ENCODE measurements around the gene IKBKE. TPM values are rescaled to one million over a fixed set of nuclear protein-coding genes. Genes with fewer than 3 reads are reported as not detected.

IKBKE gene
- total RNA-seq = 33.8 and 33.9 TPM in 2 replicates

- H3K36me3 Mint-ChIP-seq (ENCODE audit: low read depth) = peaks cover 33% of the 10 kb centered on the region
- H3K9me3 Mint-ChIP-seq = no peaks in the 10 kb centered on the region
- H3K4me3 Mint-ChIP-seq (ENCODE audit: low read depth) = peak within 1 kb of the TSS; percentile 94
- H3K27me3 Mint-ChIP-seq (ENCODE audit: low read depth) = no peaks in the 10 kb centered on the region
- H3K27ac Mint-ChIP-seq = peak within 1 kb of the TSS; percentile 94
- intact Hi-C loops (cut with micrococcal nuclease) = loop anchor here (5.0 to 10.0 kb wide), 2 partner anchors 37 to 335 kb away; partner anchors contain the start of gene RASSF5
- H3K4me1 Mint-ChIP-seq (ENCODE audit: low read depth) = peaks cover 80% of the 10 kb centered on the region
- peak; percentile 53 for DNase-seq (ENCODE audit: low spot score)
Observed at GRCh38 chr1:206469933-206470691, at the start of gene IKBKE. IKBKE (plus strand) TSS chr1:206470476; CDS start chr1:206473228, 2,752 bp downstream.

- H3K9me3 Mint-ChIP-seq = no peaks in the 10 kb centered on the region
- H3K27ac Mint-ChIP-seq = no peak overlapping the region
- H3K4me3 Mint-ChIP-seq (ENCODE audit: low read depth) = no peak overlapping the region
- H3K4me1 Mint-ChIP-seq (ENCODE audit: low read depth) = peaks cover 6% of the 10 kb centered on the region
- intact Hi-C loops (cut with micrococcal nuclease) = no loop called here
- no peaks in the 10 kb centered on the region for H3K27me3 Mint-ChIP-seq (ENCODE audit: low read depth)
- H3K36me3 Mint-ChIP-seq (ENCODE audit: low read depth) = peaks cover 61% of the 10 kb centered on the region
- no peak for DNase-seq (ENCODE audit: low spot score)
Observed at GRCh38 chr1:206421616-206422340, 48.5 kb upstream of the IKBKE start.

- H3K4me3 Mint-ChIP-seq (ENCODE audit: low read depth) = no peak overlapping the region
- no peak overlapping the region for H3K27ac Mint-ChIP-seq
- intact Hi-C loops (cut with micrococcal nuclease) = no loop called here
- DNase-seq (ENCODE audit: low spot score) = no peak
- H3K4me1 Mint-ChIP-seq (ENCODE audit: low read depth) = peaks cover 7% of the 10 kb centered on the region
- H3K36me3 Mint-ChIP-seq (ENCODE audit: low read depth) = peaks cover 63% of the 10 kb centered on the region
- no peaks in the 10 kb centered on the region for H3K9me3 Mint-ChIP-seq
- H3K27me3 Mint-ChIP-seq (ENCODE audit: low read depth) = no peaks in the 10 kb centered on the region
Observed at GRCh38 chr1:206422525-206422924, 47.8 kb upstream of the IKBKE start.

- no peaks in the 10 kb centered on the region for H3K9me3 Mint-ChIP-seq
- no peak for DNase-seq (ENCODE audit: low spot score)
- H3K27ac Mint-ChIP-seq = no peak overlapping the region
- no peaks in the 10 kb centered on the region for H3K27me3 Mint-ChIP-seq (ENCODE audit: low read depth)
- intact Hi-C loops (cut with micrococcal nuclease) = no loop called here
- H3K4me3 Mint-ChIP-seq (ENCODE audit: low read depth) = no peak overlapping the region
- peaks cover 19% of the 10 kb centered on the region for H3K4me1 Mint-ChIP-seq (ENCODE audit: low read depth)
- peaks cover 70% of the 10 kb centered on the region for H3K36me3 Mint-ChIP-seq (ENCODE audit: low read depth)
Observed at GRCh38 chr1:206427291-206427690, 43.0 kb upstream of the IKBKE start.

GRCh38 chr1:206429421-206429820 is 40.9 kb upstream of the IKBKE start:
- H3K9me3 Mint-ChIP-seq = no peaks in the 10 kb centered on the region
- H3K4me3 Mint-ChIP-seq (ENCODE audit: low read depth) = no peak overlapping the region
- H3K27me3 Mint-ChIP-seq (ENCODE audit: low read depth) = no peaks in the 10 kb centered on the region
- intact Hi-C loops (cut with micrococcal nuclease) = no loop called here
- H3K4me1 Mint-ChIP-seq (ENCODE audit: low read depth) = peaks cover 17% of the 10 kb centered on the region
- peaks cover 70% of the 10 kb centered on the region for H3K36me3 Mint-ChIP-seq (ENCODE audit: low read depth)
- no peak overlapping the region for H3K27ac Mint-ChIP-seq
- DNase-seq (ENCODE audit: low spot score) = no peak

GRCh38 chr1:206430031-206430983 is 40.0 kb upstream of the IKBKE start:
- DNase-seq (ENCODE audit: low spot score) = no peak
- H3K27ac Mint-ChIP-seq = no peak overlapping the region
- no peaks in the 10 kb centered on the region for H3K9me3 Mint-ChIP-seq
- intact Hi-C loops (cut with micrococcal nuclease) = no loop called here
- no peak overlapping the region for H3K4me3 Mint-ChIP-seq (ENCODE audit: low read depth)
- H3K36me3 Mint-ChIP-seq (ENCODE audit: low read depth) = peaks cover 73% of the 10 kb centered on the region
- peaks cover 17% of the 10 kb centered on the region for H3K4me1 Mint-ChIP-seq (ENCODE audit: low read depth)
- no peaks in the 10 kb centered on the region for H3K27me3 Mint-ChIP-seq (ENCODE audit: low read depth)

GRCh38 chr1:206435445-206435844 is 34.8 kb upstream of the IKBKE start:
- no peaks in the 10 kb centered on the region for H3K9me3 Mint-ChIP-seq
- DNase-seq (ENCODE audit: low spot score) = no peak
- intact Hi-C loops (cut with micrococcal nuclease) = no loop called here
- H3K27me3 Mint-ChIP-seq (ENCODE audit: low read depth) = no peaks in the 10 kb centered on the region
- H3K36me3 Mint-ChIP-seq (ENCODE audit: low read depth) = peaks cover 89% of the 10 kb centered on the region
- H3K4me3 Mint-ChIP-seq (ENCODE audit: low read depth) = no peak overlapping the region
- no peak overlapping the region for H3K27ac Mint-ChIP-seq
- peaks cover 6% of the 10 kb centered on the region for H3K4me1 Mint-ChIP-seq (ENCODE audit: low read depth)

GRCh38 chr1:206438554-206438953 is 31.7 kb upstream of the IKBKE start:
- H3K27ac Mint-ChIP-seq = no peak overlapping the region
- no peaks in the 10 kb centered on the region for H3K9me3 Mint-ChIP-seq
- intact Hi-C loops (cut with micrococcal nuclease) = no loop called here
- H3K4me3 Mint-ChIP-seq (ENCODE audit: low read depth) = no peak overlapping the region
- DNase-seq (ENCODE audit: low spot score) = no peak
- H3K4me1 Mint-ChIP-seq (ENCODE audit: low read depth) = peaks cover 5% of the 10 kb centered on the region
- H3K27me3 Mint-ChIP-seq (ENCODE audit: low read depth) = no peaks in the 10 kb centered on the region
- H3K36me3 Mint-ChIP-seq (ENCODE audit: low read depth) = peaks cover 75% of the 10 kb centered on the region

GRCh38 chr1:206439205-206439604 is 31.1 kb upstream of the IKBKE start:
- intact Hi-C loops (cut with micrococcal nuclease) = no loop called here
- Mint-ChIP-seq H3K27ac (no peak overlapping the region), H3K4me3 (ENCODE audit: low read depth) (no peak overlapping the region), H3K27me3 (ENCODE audit: low read depth) (no peaks in the 10 kb centered on the region), H3K36me3 (ENCODE audit: low read depth) (peaks cover 74% of the 10 kb centered on the region), H3K4me1 (ENCODE audit: low read depth) (peaks cover 5% of the 10 kb centered on the region), H3K9me3 (no peaks in the 10 kb centered on the region)
- DNase-seq (ENCODE audit: low spot score) = no peak

- DNase-seq (ENCODE audit: low spot score) = no peak
- Mint-ChIP-seq H3K27ac (no peak overlapping the region), H3K4me1 (ENCODE audit: low read depth) (peaks cover 2% of the 10 kb centered on the region), H3K4me3 (ENCODE audit: low read depth) (no peak overlapping the region), H3K9me3 (no peaks in the 10 kb centered on the region), H3K27me3 (ENCODE audit: low read depth) (no peaks in the 10 kb centered on the region), H3K36me3 (ENCODE audit: low read depth) (peaks cover 67% of the 10 kb centered on the region)
- intact Hi-C loops (cut with micrococcal nuclease) = no loop called here
Observed at GRCh38 chr1:206441336-206441967, 28.8 kb upstream of the IKBKE start.

- peaks cover 67% of the 10 kb centered on the region for H3K36me3 Mint-ChIP-seq (ENCODE audit: low read depth)
- no peaks in the 10 kb centered on the region for H3K9me3 Mint-ChIP-seq
- no peaks in the 10 kb centered on the region for H3K27me3 Mint-ChIP-seq (ENCODE audit: low read depth)
- DNase-seq (ENCODE audit: low spot score) = no peak
- H3K4me3 Mint-ChIP-seq (ENCODE audit: low read depth) = no peak overlapping the region
- intact Hi-C loops (cut with micrococcal nuclease) = no loop called here
- no peak overlapping the region for H3K27ac Mint-ChIP-seq
- peaks cover 2% of the 10 kb centered on the region for H3K4me1 Mint-ChIP-seq (ENCODE audit: low read depth)
Observed at GRCh38 chr1:206442101-206442500, 28.2 kb upstream of the IKBKE start.

GRCh38 chr1:206445116-206445515 is 25.2 kb upstream of the IKBKE start:
- Mint-ChIP-seq H3K27me3 (ENCODE audit: low read depth) (no peaks in the 10 kb centered on the region), H3K4me3 (ENCODE audit: low read depth) (no peak overlapping the region), H3K4me1 (ENCODE audit: low read depth) (peaks cover 7% of the 10 kb centered on the region), H3K36me3 (ENCODE audit: low read depth) (peaks cover 62% of the 10 kb centered on the region), H3K27ac (no peak overlapping the region), H3K9me3 (no peaks in the 10 kb centered on the region)
- intact Hi-C loops (cut with micrococcal nuclease) = no loop called here
- no peak for DNase-seq (ENCODE audit: low spot score)
